Esophagus muscularis mucosa (tissue), 4 donors: ENCODE measurements around the gene TMEM40. TPM values are rescaled to one million over a fixed set of nuclear protein-coding genes. Genes with fewer than 3 reads are reported as not detected.
A peak's percentile ranks its signal among the peaks of the same experiment; 100 is the strongest.
"Not testable (repeated sequence)": the region's sequence is repeated elsewhere in the genome, so short reads cannot be mapped to it uniquely, and the experiment has no call there.

Experiments
- DNase-seq: peaks from one replicate; pipeline ENCODE4 v3.0.0-alpha.2; 2017; ENCODE audit errors: extremely low spot score
- H3K27ac ChIP-seq, 4 donors: fragments of 200-600 bp; sonication (generic); replicated peaks in 1 of 4; 1 replicate in 3 of 4; 2 replicates in 1 of 4; pipeline ENCODE4 v1.5.1; 2016 to 2019; ENCODE audit warnings: mild to moderate bottlenecking in 1 of 4
- H3K27me3 ChIP-seq, 4 donors: fragments of 200-600 bp; sonication (generic); one replicate each; pipeline versions ENCODE4 v1.5.1 to v1.6.0; 2016 to 2019
- H3K36me3 ChIP-seq, 4 donors: fragments of 200-600 bp; sonication (generic); one replicate each; pipeline ENCODE4 v1.5.1; 2016 to 2019
- H3K4me1 ChIP-seq, 4 donors: fragments of 200-600 bp; sonication (generic); one replicate each; pipeline ENCODE4 v1.5.1; 2016 to 2019
- H3K4me3 ChIP-seq, 4 donors: fragments of 200-600 bp; sonication (generic); 1 replicate in 2 of 4; 2 replicates in 2 of 4; pipeline ENCODE4 v1.5.1; 2016 to 2019; ENCODE audit warnings: mild to moderate bottlenecking in 4 of 4, moderate library complexity in 1 of 4
- H3K9me3 ChIP-seq, 4 donors: fragments of 200-600 bp; sonication (generic); 1 replicate in 3 of 4; 2 replicates in 1 of 4; pipeline ENCODE4 v1.5.1; 2016 to 2019
- EP300 ChIP-seq: sonication (generic); formaldehyde crosslinking; IDR thresholded peaks from one replicate; pipeline ENCODE4 v1.6.1; 2017; ENCODE audit warnings: antibody characterized with exemption
- POLR2A ChIP-seq: fragments of 450-650 bp; IDR thresholded peaks from one replicate; pipeline ENCODE4 v1.6.1; 2017; ENCODE audit warnings: antibody characterized with exemption, moderate library complexity, mild to moderate bottlenecking, low read depth
- POLR2AphosphoS5 ChIP-seq, 2 donors: sonication (generic); formaldehyde crosslinking; IDR thresholded peaks; one replicate each; pipeline ENCODE4 v1.6.1; 2017; ENCODE audit warnings: antibody characterized with exemption in 2 of 2
- WGBS: methylation state at CpG from one replicate; pipeline ENCODE4 v1.1.5; 2018; 5-methylcytosine and 5-hydroxymethylcytosine counted together
- intact Hi-C: fragments of 100-400 bp; cut with DNase I; formaldehyde crosslinking; loops from one replicate; pipeline ENCODE4 v1.15.1; 2023
- total RNA-seq, 4 donors: library from RNA; depleted of rRNA; stranded (reverse); fragments of >200 nt; gene quantifications; one replicate each; pipeline versions ENCODE4 v1.1.0 to v1.2.1, GENCODE V29; 2016
- TF ChIP-seq, protein P1 (sequence below), 3 experiments: fragments of 200-600 bp in 2 of 3; fragments of 450-650 bp in 1 of 3; sonication (generic) in 2 of 3; IDR thresholded peaks; one replicate each; pipeline ENCODE4 v1.5.1; 2017 to 2019; ENCODE audit warnings: antibody characterized with exemption in 3 of 3, mild to moderate bottlenecking in 2 of 3, moderate library complexity in 1 of 3

Gene TMEM40
- total RNA-seq, 4 donors from 2014 or later: not detected

DNA sequence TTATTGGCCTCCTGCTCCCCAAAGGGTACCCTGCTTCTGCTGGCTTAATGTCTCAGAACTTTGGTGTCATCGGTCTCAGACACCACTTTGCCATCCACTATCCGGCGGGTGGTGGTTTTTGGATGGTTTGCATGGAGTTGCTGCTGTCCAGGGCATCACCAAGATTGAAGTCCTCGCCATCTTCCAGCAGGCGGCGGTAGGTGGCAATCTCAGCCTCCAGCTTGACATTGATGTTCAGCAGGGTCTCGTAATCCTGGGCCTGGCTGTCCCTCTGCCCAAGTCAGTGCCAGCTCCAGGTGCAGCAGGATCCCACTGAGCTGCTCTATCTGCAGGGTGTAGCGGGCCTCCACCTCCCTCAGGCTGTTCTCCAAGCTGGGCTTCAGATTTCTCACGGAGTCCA is 28.3 kb upstream of the TMEM40 start:
- H3K27ac ChIP-seq, H3K36me3 ChIP-seq, H3K27me3 ChIP-seq, H3K9me3 ChIP-seq, H3K4me3 ChIP-seq, H3K4me1 ChIP-seq, intact Hi-C loops, DNase-seq: not testable (repeated sequence)
- TF ChIP-seq, protein P1, sequence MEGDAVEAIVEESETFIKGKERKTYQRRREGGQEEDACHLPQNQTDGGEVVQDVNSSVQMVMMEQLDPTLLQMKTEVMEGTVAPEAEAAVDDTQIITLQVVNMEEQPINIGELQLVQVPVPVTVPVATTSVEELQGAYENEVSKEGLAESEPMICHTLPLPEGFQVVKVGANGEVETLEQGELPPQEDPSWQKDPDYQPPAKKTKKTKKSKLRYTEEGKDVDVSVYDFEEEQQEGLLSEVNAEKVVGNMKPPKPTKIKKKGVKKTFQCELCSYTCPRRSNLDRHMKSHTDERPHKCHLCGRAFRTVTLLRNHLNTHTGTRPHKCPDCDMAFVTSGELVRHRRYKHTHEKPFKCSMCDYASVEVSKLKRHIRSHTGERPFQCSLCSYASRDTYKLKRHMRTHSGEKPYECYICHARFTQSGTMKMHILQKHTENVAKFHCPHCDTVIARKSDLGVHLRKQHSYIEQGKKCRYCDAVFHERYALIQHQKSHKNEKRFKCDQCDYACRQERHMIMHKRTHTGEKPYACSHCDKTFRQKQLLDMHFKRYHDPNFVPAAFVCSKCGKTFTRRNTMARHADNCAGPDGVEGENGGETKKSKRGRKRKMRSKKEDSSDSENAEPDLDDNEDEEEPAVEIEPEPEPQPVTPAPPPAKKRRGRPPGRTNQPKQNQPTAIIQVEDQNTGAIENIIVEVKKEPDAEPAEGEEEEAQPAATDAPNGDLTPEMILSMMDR (IDR thresholded peaks at IDR 0.05): peak in 1 of 3 experiments; percentile 46
- WGBS: 79% methylated on average over 7 of the region's 9 CpGs

DNA sequence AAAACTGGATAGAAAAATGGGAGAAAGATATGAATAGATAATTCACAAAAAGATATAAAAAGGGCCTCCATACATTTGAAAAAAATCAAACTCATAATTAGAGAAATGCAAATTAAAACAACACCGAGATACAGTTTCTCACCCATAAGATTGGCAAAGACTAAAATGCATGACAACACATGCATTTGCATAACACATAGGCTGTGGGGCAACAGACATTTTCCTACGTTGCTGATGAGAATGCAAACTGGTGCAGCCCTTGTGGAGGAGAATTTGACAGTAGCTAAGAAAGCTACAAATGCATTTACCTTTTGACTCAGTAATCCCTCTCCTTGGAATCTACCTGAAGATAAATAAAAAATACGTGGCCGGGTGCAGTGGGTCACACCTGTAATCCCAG is 26.0 kb upstream of the TMEM40 start:
- Histone ChIP-seq H3K4me3 (no peak overlapping the region), H3K4me1 (peaks cover 0 to 7% (median 3%) of the 10 kb centered on the region in 4 donors), H3K27ac (no peak overlapping the region), H3K9me3 (no peaks in the 10 kb centered on the region), H3K36me3 (no peaks in the 10 kb centered on the region), H3K27me3 (no peaks in the 10 kb centered on the region)
- intact Hi-C loops: no loop called here
- TF ChIP-seq, protein P1 (IDR thresholded peaks at IDR 0.05): no peak
- TF ChIP-seq POLR2AphosphoS5 (IDR thresholded peaks at IDR 0.05): no peak
- no peak for TF ChIP-seq EP300
- no peak for TF ChIP-seq POLR2A
- DNase-seq: no peak
- WGBS: 69% methylated on average over 4 of the region's 4 CpGs

DNA sequence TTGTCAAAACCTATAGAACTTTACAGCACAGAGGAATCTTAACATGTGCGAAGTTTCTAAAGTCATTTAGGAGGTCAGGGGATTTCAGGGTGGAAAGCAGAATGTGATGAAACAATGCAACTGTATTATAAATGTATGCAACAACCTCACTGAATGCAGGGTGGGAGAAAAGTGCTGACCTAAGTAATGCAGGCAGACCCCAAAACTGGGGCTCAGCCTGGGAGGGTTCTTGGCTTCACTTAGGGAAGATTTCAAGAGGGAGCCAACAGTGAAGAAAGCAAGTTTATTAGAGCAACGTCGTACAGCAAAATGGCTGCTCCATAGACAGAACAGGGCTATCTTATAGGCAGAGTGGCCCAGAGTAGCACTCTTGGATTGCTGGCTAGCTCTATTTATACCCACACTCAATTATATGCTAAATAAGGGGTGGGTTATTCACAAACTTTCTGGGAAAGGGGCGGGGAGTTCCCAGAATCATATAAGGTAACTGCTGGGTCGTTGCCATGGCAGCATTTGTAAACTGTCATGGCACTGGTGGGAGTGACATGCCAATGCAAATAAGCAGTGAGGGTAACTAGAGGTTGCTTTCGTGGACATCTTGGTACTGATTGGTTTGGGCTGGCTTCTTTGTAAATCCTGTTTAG is 23.2 kb upstream of the TMEM40 start:
- no peaks in the 10 kb centered on the region for H3K36me3 ChIP-seq
- intact Hi-C loops: no loop called here

DNA sequence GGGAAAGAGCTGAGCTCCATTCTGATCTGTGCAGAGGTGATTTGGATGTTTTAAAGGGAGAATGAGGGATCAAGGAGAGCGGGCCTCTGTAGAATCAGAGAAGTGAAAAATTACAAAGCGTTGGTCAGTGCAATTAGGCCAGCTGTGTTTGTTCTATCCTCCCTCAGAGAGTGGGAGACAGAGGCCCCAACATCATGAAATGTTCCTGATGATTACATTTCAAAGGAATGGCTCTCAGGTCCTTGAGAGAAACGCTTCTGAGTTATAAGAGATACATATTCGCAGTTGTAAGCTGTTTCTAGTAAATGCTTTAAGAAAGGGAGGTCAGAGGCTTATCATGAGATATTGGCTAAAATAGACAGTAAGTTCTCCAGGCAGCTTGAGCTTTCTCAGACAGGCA is 21.7 kb upstream of the TMEM40 start:
- H3K4me3 ChIP-seq: no peak overlapping the region
- H3K27ac ChIP-seq: no peak overlapping the region
- no peaks in the 10 kb centered on the region for H3K27me3 ChIP-seq
- WGBS: 59% methylated on average over 4 of the region's 4 CpGs
- peaks cover 0 to 7% (median 3%) of the 10 kb centered on the region in 4 donors for H3K4me1 ChIP-seq
- no peak for DNase-seq
- no peaks in the 10 kb centered on the region for H3K9me3 ChIP-seq
- H3K36me3 ChIP-seq: no peaks in the 10 kb centered on the region
- intact Hi-C loops: no loop called here
- TF ChIP-seq POLR2A (no peak), EP300 (no peak), POLR2AphosphoS5 (IDR thresholded peaks at IDR 0.05) (no peak)
- TF ChIP-seq, protein P1 (IDR thresholded peaks at IDR 0.05): no peak

More for the DNA sequence above, 23.2 kb upstream of the TMEM40 start:
- Histone ChIP-seq H3K27ac (no peak overlapping the region), H3K4me1 (peaks cover 0 to 7% (median 3%) of the 10 kb centered on the region in 4 donors), H3K4me3 (no peak overlapping the region), H3K9me3 (no peaks in the 10 kb centered on the region), H3K27me3 (no peaks in the 10 kb centered on the region)
- WGBS: 66% methylated on average over 6 of the region's 6 CpGs
- DNase-seq: no peak
- TF ChIP-seq POLR2A (no peak), EP300 (no peak), POLR2AphosphoS5 (IDR thresholded peaks at IDR 0.05) (no peak)
- TF ChIP-seq, protein P1 (IDR thresholded peaks at IDR 0.05): no peak

DNA sequence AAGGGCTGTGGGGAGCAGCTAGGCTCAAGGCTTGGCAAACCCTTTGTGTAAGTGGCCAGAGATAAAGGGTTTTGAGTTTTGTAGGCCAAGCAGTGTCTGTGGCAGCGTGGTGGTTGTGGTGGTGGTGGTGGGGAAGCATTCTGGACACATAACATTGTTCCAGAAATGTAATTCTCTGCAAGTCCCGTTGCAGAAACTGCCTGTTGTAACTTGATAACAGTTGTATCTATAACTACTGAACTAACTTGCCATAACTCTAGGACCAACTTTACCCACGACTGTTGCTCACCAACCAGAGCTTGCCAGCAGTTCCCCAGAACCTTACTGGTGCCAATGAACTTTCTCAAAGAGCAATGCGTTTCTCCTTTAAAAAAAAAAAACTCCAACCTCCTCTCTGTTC is 18.1 kb upstream of the TMEM40 start:
- WGBS: 64% methylated on average over 4 of the region's 4 CpGs
- Histone ChIP-seq H3K9me3 (no peaks in the 10 kb centered on the region), H3K4me3 (no peak overlapping the region), H3K4me1 (peaks cover 0 to 4% (median 2%) of the 10 kb centered on the region in 4 donors), H3K27ac (no peak overlapping the region), H3K27me3 (no peaks in the 10 kb centered on the region), H3K36me3 (no peaks in the 10 kb centered on the region)
- DNase-seq: no peak
- intact Hi-C loops: no loop called here
- TF ChIP-seq, protein P1 (IDR thresholded peaks at IDR 0.05): no peak
- TF ChIP-seq POLR2AphosphoS5 (IDR thresholded peaks at IDR 0.05): no peak
- no peak for TF ChIP-seq EP300
- TF ChIP-seq POLR2A: no peak

DNA sequence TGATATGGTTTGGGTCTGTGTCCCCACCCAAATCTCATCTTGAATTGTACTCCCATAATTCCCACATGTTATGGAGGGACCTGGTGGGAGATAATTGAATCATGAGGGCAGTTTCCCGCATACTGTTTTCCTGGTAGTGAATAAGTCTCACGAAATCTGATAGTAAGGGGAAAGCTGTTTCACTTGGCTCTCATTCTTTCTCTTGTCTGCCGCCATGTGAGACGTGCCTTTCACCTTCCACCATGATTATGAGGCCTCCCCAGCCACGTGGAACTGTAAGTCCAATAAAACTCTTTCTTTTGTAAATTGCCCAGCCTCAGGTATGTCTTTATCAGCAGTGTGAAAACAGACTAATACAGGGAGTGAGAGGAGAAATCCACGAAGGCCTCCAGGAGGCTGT is 16.9 kb upstream of the TMEM40 start:
- H3K36me3 ChIP-seq, DNase-seq, intact Hi-C loops, H3K27me3 ChIP-seq, H3K4me1 ChIP-seq, H3K4me3 ChIP-seq, H3K9me3 ChIP-seq, H3K27ac ChIP-seq: not testable (repeated sequence)
- 77% methylated on average over 6 of the region's 6 CpGs for WGBS
